Stimulated activated CD8-positive, alpha-beta memory T cell treated with anti-CD3 and anti-CD28 coated beads, Interleukin-7, amount 100 ng/mL, for 1 hour (primary cell): ENCODE measurements around the gene IDUA.

Experiments
- DNase-seq, 2 donors: peaks; one replicate each; pipeline ENCODE4 v3.0.0-alpha.2; 2020; ENCODE audit warnings: low read depth in 2 of 2

The IDUA gene

DNA sequence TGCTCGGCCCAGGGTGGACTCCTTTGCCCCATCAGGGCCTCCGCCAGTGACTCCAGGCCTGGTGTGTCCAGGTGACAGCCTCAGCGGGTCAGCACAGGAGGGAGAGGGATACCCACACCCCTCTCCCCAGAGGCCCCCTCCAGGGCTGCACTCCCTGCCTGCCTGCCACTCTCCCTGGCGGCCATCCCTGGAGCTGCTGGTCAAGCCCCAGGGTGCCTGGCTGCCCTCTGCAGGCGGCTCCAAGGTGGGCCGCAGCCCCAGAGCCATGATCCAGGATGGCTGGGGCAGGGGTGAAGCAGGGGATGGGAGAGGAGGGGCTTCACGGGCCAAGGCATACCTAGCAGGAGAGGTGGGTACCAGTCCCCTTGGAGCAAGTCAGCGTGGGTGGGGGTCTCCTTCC lies 28.3 kb downstream of the IDUA start:
- no peak for DNase-seq

- DNase-seq, result no peak
These were observed 28.9 kb downstream of the IDUA start for GRCh38 chr4:1015746-1016145.

DNA sequence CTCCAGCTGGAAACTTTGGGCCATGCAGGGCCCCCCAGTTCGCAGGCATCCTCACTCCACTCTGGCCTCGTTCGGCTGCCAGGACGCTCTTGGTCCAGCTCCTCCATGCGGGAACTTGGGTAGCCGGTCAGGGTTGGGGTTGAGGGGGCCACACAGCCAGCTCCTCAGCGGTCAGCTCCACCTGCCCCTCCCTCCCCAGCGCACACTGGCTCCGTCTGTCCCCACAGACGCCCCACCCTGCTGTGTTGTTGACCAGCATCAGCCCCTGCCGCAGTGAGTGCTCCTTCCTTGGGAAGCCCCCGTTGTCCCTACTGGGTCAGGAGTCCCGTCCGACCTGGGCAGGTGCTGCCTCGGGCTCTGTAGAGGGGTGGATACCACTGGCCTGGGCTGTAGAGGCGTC lies 30.4 kb downstream of the IDUA start:
- no peak for DNase-seq

DNA sequence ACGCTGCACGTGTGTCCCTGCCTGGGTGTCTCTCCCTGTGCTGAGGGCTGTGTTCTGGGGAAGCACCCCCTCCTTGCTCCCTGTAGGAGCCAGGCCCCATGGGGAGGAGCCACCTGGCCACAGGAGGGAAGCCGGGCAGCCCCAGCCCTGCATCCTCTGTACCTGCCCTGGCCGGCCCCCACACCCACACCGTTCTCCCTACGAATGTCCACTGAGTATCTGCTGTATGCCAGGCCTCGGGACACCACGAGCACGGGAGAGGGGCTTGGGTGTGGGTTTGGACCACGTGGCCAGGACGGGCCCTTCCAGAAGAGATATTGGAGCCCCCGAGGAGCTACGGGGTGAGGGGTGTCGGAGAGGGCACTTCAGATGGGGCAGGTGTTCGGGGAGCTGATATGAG lies 30.9 kb downstream of the IDUA start:
- no peak for DNase-seq

DNA sequence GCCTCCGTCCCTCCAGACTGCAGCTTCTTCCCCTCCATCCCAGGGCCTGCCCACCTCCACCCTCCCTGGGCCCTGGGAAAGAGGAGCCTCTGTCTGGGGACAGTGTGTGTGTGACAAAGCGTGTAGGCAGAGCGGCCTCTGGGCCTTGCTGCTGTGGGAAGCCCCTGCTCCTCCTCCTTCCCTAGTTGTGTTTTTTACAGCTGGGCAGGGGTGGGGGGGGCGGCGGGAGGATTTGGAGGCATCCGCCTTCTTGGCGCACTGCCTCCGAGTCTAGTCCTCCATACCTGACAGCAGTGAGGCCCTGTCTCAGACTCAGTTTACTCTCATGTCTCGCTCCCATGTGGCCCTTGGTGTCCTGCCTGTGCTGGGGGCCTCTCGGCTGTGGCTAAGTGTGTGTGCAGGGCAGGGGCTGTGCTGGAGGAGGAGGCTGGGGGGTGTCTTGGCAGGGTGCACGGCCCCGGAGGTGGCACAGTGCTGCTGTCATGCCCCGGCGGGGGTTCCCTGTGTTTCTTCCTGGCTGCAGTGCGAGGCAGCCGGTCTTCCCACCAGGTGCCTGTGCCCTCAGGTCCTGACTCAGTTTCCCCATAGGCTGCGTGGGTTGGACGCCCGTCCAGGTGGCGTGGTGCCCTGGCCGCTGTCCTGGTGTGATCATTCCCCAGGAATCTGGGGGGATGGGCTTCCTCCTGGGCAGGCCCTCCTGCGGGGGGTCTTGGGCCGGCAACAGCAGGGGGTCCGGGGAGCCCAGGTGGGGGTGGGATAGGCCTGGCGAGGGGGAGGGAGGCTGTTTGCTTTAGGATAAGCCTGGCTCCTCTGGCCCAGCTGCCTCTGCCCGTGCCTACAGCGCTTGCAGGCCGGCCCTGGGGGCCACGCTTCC lies 31.5 kb downstream of the IDUA start:
- DNase-seq, result no peak

GRCh38 chr4:1019320-1019719 lies 32.5 kb downstream of the IDUA start:
- DNase-seq, result no peak

DNA sequence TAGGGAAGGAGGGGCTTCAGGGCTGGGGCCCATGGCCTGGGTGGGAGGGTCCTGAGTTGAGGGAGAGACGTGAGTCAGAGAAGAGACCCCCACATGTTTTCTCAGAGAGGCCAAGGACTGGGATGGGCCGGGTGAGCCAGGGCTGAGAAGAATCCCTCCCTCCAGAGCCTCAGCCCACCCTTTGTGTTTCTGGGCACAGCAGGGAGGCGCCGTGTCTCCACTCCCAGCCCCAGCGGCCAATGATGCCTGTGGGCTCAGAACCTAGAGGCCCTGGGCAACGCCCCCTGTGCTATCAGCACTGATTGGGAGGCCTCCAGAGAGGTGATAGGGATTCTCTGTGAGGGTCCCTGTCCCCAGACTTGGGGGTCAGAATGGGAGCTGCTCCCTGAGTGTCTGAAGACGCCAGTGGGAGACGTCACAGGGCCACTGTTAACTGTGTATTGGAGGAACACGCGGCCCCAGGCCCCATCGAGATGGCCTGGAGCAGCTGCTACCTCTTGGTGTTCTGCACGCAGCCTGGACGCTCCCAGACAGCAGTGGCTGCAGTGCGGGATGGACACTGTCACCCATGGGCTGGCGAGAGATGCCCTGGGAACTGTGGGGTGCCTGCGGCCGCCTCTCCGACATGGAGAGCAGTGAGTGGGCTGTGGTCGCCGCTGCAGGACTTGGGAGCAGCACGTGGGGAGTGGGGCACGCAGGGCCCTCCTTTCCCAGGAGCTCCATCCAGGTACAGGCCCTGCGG lies 33.1 kb downstream of the IDUA start:
- no peak for DNase-seq

DNA sequence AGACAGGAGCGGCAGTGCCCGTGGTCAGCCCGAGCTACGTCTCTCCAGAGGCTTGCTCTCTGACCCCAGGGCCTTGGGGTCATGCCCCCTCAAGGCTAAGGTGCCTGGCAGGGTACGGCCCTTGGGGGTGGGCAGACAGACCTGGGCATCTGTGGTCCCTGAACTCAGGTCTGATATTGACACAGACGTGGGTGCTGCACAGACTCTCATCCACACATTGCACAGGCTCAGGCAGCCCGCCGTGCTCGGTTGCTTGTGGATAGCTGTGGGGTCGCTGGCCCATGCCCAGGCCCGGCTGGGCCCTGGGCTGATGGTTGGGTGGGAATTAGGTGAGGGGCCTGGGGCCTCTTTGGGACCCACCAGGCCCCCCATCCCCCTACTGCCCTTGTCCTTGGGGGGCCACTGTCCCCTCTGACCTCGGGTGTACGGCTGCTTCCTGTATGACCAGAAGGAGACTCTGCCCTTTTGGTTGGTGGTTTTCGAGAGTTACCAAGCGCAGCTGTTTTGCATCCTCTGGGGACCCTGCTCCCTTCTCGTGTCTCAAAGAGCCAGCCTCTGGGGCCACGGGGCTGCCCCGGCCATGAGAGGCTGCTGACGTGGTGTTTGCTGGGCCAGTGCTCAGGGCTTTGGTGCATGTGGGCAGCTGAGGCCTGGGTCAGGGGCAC lies 34.7 kb downstream of the IDUA start:
- DNase-seq, result no peak

DNA sequence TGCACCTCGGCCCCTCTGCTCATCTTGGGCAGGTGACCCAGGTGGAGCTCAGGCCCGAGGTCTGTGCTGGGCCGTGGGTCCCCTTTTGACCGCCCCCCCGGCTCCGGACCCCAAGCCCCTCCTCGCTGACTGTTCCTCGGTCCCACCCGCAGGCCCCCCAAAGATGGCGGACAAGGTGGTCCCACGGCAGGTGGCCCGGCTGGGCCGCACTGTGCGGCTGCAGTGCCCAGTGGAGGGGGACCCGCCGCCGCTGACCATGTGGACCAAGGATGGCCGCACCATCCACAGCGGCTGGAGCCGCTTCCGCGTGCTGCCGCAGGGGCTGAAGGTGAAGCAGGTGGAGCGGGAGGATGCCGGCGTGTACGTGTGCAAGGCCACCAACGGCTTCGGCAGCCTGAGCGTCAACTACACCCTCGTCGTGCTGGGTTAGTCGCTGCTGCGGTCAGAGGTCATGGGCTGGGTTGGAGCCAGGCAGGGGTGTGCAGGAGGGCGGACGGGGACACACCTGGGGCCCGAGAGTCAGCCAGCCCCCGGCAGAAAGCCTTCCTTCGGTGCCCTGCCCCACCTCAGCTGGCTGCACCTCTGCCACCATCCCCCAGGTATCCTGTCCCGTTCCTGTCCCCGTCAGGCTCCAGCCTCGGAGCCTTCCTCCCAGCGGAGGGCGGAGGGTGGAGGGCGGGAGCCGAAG lies 35.4 kb downstream of the IDUA start:
- DNase-seq, result no peak

DNA sequence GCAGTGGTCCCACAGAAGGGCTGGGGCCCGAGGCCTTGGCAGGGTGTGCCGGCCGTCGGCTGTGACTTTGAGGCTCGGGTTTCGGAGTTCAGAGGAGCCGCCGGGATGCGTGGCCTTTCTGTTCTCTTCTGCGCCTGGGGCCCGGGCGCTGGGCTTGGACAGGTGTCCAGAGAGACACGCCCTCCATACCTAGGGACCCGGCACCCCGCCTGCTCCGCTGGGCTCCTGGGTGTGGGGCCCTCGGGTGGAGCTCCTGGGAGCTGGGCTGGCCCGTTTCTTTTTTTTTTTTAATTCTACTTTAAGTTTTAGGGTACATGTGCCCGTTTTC lies 35.9 kb downstream of the IDUA start:
- DNase-seq, result no peak

- DNase-seq, result no peak
These were observed 36.3 kb downstream of the IDUA start for GRCh38 chr4:1023075-1023640.

- DNase-seq, result no peak
These were observed 37.3 kb downstream of the IDUA start for GRCh38 chr4:1023895-1024740.

GRCh38 chr4:1024882-1025545 lies 38.2 kb downstream of the IDUA start:
- no peak for DNase-seq

- no peak for DNase-seq
These were observed 39.3 kb downstream of the IDUA start for GRCh38 chr4:1026115-1026514.

GRCh38 chr4:1027219-1027914 lies 40.5 kb downstream of the IDUA start:
- no peak for DNase-seq

GRCh38 chr4:1027915-1028238 lies 41.0 kb downstream of the IDUA start:
- DNase-seq, result no peak

DNA sequence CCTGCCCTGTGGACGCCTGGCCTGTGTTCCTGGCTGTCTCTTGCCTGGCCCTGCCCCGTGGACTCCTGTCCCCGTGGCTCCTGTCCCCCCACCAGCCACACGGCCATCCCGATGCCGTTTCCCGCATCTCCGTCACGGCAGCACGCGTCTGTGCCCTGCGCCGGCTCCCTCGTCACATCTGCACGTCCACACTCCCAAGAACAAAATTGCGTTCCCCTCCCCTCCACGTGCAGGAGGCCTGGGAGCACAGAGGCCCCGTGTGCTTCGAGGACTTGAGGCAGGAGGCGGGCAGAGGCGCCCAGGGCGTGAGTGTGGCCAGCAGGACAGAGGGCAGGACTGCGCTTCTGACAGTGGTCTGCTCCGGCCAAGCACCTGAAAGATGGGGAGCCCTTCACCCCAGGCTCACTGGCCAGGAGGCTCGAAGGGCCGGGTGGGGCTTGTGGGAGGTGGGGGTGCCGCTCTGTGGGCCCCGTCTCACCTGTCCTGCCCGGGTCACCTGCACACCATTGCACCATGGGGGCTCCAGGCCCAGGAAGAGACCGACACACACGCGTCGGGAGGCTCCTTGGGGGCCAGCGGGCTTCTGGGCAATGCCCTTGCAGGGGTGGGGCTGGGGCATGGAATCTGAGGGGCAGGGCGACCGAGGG lies 41.9 kb downstream of the IDUA start:
- DNase-seq, result no peak

- DNase-seq, result no peak
These were observed 42.7 kb downstream of the IDUA start for GRCh38 chr4:1029529-1029928.

DNA sequence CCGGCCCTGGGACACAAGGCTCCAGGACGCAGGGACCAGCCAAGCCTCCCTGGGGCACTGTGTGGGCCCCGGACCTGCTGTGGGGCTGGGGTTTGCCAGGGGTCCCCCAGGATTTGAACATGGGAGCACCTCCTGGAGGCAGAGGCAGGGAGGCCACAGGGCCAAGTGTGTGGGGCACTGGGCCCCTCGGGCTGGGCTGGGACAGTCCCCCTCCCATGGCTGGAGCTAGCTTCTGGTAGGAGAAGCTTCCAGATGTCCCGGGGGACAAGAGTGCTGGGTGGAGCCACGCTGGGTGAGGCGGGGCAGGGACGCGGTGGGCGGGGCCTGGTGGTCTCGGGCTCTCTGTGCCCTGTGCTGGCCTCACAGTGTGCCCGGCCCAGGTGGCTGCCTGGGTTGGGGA lies 43.2 kb downstream of the IDUA start:
- DNase-seq, result no peak
